Inferior parietal cortex (tissue), 1 donor: Measurements from ENCODE around the gene DLL1.
"Not testable (repeated sequence)": the region's sequence is repeated elsewhere in the genome, so short reads cannot be mapped to it uniquely, and the experiment has no call there.

Source experiments
- DNase-seq: peaks from one replicate; pipeline ENCODE4 v3.0.0-alpha.2; 2016; ENCODE audit errors: extremely low spot score

Gene DLL1, protein sequence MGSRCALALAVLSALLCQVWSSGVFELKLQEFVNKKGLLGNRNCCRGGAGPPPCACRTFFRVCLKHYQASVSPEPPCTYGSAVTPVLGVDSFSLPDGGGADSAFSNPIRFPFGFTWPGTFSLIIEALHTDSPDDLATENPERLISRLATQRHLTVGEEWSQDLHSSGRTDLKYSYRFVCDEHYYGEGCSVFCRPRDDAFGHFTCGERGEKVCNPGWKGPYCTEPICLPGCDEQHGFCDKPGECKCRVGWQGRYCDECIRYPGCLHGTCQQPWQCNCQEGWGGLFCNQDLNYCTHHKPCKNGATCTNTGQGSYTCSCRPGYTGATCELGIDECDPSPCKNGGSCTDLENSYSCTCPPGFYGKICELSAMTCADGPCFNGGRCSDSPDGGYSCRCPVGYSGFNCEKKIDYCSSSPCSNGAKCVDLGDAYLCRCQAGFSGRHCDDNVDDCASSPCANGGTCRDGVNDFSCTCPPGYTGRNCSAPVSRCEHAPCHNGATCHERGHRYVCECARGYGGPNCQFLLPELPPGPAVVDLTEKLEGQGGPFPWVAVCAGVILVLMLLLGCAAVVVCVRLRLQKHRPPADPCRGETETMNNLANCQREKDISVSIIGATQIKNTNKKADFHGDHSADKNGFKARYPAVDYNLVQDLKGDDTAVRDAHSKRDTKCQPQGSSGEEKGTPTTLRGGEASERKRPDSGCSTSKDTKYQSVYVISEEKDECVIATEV

DNA sequence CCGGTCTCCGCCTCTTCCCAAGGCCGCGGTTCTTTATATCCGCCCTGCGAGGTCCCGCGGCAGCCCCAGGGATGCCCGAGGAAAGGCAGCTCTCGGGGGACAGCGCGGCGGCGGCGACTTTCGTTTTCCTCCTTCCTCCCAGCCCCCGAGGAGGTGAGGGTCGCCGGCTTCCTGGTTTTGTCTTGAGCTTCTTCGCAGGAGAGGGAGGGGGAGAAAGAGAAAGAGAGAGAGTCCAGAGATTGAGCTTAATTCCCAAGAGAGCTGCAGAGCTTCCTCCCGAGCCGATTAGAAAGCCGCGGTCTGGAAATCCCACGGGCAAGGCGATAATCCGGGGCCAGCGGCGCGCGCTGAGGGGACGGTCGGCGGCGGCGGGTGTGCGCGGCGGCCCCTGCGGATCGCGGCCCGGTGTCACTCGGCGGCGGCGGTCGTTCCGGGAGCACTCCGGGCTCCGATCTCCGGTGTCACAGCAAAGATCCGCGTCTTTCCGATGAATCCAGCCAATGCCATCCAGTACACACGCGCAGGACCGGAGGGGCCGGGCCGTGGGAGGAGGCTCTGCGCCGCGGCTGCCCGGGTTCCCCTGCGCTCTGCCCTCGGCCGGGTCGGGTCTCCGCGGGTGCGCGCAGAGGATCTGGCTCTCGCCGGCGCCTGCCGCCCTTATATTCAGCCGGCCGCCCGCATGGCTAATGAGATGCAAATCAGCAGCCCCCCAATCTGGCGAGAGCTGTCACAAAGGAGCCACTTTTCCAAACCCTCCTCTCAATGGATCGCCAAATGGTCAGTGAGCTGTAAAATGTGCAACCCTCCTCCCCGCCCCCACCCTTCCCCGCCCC lies at the start of gene DLL1:
TSS of gene DLL1 (minus strand) at position 783 of the 833 bp plus-strand sequence. CDS start 939 bp downstream, outside the sequence.
- DNase-seq, result peak; percentile 76

DNA sequence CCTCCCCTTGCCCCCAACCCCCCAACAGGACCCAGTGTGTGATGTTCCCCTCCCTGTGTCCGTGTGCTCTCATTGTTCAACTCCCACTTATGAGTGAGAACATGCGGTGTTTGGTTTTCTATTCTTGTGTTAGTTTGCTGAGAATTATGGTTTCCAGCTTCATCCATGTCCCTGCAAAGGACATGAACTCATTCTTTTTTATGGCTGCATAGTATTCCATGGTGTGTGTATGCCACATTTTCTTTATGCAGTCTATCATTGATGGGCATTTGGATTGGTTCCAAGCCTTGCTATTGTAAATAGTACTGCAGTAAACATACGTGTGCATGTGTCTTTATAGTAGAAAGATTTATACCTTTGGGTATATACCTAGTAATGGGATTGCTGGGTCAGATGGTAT lies 44.3 kb upstream of the DLL1 start:
- not testable (repeated sequence) for DNase-seq

DNA sequence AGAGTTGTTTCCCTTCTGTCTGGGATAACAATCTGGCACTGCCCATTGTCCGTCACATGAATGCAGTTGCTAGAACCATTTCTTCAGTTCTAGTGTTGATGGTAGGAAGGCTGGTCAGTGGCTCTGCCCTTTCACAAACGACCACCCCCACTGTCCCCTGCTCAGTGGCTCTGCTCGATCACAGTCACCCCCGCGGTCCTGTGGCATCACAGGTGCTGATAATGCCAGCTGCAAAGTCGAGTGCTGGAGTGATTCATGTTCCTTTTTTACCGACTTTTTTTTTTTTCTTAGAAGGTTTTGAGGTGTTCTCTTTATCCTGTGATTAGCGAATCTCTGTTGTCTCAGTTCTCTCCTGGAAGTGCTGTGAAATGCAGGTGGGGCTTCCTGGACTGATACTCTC lies 38.4 kb upstream of the DLL1 start:
- no peak for DNase-seq

DNA sequence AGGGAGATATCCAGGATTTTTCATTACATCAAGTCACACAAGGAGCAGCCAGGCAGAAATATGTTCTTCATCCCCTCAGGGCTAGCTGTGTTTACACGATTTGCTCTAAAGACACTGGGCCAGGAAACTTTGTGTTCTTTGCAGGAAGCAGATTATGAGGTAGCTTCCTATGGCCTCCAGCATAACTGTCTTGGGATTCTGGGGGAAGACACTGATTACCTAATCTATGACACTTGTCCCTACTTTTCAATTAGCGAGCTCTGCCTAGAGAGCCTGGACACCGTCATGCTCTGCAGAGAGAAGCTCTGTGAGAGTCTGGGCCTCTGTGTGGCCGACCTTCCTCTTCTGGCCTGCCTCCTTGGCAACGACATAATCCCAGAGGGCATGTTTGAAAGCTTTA lies 26.8 kb upstream of the DLL1 start:
- no peak for DNase-seq

DNA sequence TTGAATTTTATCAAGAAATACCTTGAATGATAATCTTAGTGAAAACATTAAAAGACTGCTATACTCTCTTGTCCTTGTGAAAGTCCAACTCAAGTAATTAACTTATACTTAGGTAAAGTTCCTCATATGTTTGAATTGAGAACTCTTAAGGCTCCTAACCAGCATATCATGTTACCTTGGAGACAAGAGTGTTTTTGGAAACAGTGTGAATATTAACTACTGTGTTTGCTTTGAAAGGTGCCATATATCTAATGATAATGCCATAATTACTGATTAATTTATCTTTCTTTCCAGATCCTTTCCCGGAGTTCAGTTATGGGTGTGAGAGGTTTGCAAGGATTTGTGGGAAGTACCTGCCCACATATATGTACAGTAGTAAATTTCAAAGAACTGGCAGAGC lies 26.2 kb upstream of the DLL1 start:
- no peak for DNase-seq

DNA sequence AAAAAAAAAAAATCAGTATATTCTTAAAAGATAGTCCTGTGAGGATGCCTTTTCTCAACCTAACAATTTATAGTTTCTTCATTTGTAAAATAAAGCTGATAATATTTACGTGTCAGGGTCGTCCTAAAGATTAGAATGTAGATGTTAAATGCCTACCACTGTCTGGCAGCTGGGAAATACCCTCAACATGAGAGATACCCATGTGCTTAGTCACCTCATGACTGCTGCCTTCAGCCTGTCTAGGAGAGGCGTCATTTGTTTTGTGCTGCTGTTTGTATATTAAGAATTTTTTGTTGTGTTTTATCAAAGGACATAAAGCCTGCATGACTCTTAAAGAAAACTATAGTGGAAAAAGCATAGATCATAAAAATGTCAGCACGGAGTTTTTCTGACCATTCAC lies 25.2 kb upstream of the DLL1 start:
- no peak for DNase-seq

DNA sequence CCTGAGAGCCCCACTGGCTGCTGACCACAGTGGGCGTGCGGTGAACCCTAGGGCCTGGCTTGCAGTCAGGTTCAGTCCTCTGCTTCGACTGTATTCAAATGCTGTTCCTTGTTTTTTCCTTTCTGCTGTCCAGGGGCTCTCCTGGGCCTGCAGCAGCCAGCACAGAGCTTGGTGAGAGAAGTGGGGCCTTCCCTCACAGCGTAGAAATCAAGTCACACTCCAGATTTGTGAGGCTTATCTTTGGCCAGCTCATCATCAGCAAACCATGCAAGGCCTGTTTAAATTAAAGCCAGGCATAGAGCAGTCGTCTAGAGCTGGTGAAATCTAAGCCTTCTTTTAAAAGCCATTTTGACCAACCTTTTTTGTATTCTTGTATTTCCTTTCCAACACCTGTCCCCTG lies 24.1 kb upstream of the DLL1 start:
- DNase-seq, result no peak

DNA sequence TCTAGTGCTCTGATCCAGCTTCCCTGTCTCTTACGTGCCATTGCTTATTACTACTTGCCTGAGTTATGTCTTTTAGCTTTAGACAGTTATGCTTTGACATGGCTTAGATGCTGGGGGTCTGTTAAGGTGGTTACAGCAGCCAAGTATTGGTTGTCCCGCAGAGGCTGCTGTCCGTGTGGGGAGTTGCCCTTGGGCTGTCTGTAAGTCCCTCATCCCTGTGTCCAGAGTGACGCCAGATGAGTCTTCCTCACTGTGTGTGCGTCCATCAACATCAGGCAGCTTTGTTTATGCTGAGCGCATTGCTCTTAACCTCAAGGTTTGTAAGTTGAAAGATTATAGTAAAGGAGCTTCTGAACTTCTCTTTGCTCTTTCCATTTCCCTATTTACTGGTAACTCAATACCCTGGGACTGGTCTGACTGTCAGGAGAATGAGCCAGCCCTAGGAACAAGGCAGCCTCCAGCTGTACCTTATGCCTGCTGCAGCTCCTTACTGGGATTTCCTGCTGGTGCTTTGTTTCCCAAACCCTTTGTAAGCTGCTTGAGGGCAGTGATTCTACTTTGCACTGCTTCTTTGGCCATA lies 22.9 kb upstream of the DLL1 start:
- DNase-seq, result no peak

DNA sequence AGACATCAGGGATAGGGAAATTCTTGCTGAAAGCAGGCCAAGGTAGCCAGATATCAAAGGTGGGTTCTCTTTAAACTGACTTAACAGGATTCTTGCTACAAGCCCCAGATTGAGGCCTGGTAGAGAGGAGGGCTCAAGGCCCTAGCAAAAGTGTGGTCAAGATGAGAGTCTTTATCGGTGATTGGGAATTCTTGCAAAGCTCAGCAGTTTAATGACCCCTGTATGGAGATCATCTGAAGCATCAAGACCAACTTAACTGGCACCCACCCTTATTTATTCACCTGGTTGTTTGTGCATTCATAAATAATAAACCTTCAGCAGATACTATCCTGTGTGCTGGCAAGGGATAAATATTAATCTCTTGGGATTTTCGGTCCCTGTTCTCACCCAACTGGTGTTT lies 22.0 kb upstream of the DLL1 start:
- DNase-seq, result no peak

DNA sequence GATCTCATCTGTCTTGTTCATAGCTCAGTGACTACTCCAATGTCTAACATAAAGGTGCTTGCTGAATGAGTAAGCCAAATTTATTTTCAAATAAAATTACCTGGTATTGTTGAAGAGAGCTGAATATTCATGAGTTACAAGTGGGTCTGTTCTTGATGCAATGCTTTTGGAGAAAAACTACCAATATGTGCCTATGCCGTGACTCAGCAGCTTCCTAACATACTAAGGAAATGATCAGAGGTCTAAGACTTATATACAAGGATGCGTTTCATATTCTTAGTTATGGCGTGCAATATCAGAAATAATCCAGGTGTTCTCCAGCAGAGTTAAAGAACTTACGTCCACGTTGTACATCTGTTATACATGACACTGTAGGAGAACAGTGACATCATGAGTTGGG lies 20.8 kb upstream of the DLL1 start:
- no peak for DNase-seq

DNA sequence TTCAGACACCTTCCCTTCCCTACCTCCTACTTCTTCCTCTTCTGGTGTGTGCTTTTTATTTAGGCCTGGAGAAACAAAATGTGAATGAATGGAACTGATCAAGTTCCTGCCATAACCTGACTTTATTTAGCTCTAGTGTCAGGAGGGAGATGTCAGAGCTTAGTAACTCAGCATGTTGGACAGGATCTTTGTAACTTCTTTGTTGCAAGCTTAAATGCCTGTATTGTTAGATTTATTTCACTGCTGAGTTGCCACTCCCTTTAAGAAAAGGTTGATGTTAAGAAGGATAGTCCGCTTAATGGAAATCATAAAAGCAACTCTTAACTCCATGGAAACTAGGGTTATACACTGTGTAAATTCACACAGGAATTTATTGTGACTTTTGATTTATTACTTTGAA lies 17.9 kb upstream of the DLL1 start:
- DNase-seq, result no peak

DNA sequence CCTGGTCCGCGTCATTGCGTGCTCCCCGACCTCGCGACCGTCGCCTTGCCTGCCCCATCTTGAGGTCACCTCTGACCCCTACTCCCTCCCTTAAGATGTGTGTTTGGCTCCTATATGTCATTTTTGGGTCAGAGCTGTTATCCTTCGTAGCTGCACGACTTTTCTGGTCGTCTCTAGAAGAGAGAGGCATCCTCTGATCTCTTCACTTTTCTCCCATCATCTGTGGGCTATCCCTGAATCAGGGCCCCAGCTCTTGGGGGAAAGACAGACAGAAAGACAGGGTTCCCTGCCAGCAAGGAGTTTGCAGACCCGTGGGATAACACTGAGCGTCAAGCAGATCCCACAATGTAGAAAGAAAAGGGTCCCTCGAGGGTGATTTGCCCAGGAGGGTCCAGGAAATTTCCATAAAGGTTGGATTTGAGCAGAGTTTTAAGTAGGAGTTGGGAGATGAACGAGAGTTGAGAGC lies 16.2 kb upstream of the DLL1 start:
- DNase-seq, result no peak

DNA sequence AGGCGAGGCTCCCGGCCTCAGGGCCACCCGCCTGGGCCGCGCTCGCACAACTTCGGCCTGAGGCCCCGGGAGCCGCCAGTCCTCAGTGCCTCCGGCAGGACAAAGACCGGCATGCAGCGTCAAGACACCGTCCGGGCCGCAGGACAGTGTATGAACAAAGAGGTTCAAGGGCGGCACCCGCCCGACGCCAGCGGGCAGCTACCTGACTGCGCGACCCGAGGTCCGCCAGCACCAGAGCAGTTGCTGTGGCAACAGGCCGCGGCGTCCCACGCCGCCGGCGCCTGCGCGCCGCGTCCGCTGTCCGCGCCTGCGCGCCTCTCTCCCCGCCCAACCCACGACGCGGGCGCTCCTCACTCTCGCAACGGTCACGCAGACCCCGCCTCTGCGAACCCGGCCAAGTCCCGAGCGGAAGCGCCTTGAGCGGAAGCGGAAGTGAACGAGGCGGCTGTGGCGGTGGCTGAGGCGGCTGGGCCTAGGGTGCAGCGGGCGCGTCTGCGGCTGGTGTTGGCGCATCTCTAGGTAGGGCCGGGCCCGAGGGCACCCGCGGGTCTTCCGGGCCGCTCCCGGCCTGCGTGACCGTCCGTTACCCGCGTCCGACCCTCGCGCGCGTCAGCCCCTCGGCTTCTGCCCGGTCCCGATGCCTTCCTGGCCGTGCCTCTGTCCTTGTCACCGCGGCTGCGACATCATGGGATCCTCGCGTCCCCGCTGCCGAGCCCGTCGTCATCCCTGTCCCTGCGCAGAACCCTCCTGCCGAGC lies 15.6 kb upstream of the DLL1 start, which contains the start of gene FAM120B:
TSS of gene FAM120B (plus strand) at position 435 of the 756 bp plus-strand sequence. CDS start 10,633 bp downstream, outside the sequence.
- peak; percentile 97 for DNase-seq

DNA sequence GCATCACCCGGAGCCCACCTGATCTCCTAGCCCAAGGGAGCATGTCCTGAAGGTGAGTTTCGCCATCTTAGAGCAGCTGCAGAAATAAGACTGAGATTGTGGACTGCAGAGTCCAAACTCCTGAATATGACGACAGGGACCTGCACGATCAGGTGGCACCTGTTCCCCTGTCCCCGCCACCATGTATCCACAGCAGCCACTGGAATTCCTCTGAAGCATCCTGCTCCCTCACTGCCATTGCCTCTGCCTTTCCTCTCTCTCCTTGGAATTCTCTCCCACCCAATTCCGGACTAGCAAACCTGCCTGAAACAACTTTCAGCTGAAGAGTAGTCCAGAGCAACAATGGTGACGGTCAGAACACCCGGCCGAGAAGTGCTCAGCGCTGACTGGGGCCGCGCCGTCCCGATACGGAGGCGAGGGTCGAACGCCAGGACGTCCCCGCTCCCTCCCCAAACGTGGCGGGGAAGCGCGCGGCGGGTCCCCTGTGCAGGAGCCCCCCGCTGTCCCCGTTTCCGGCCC lies 15.0 kb upstream of the DLL1 start:
- no peak for DNase-seq

DNA sequence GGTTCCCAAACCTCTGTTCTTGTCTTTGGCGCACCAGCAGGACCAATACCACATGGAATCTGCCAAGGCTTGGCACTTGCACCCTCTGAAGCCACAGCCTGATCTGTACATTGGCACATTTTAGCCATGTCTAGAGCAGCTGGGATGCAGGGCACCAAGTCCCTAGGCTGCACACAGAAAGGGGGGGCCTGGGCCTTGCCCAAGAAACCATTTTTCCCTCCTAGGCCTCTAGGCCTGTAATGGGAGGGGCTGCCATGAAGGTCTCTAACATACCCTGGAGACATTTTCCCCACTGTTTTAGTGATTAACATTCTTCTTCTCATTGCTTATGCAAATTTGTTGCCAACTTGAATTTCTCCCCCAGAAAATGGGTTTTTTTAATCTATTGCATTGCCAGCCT lies 10.3 kb upstream of the DLL1 start:
- DNase-seq, result no peak

DNA sequence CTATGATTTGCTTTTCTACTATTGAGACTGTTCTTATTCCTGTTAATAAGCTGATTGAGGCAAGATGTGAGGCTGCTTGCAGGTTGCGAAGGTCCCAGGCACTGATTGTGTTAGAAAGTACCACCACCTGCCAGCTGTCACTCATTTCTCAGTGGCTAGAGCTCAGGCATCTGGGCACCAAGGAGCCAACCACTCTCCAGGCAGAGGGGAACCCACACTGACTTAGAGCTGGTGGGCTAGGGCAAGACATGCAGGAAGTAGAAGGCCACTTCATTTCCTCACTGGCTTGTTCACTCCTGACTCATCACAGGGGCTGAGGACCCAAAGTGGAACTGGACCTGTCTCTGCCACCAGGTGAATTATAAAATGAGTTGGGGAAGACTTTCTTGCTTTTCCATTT lies 7.8 kb upstream of the DLL1 start:
- DNase-seq, result no peak

DNA sequence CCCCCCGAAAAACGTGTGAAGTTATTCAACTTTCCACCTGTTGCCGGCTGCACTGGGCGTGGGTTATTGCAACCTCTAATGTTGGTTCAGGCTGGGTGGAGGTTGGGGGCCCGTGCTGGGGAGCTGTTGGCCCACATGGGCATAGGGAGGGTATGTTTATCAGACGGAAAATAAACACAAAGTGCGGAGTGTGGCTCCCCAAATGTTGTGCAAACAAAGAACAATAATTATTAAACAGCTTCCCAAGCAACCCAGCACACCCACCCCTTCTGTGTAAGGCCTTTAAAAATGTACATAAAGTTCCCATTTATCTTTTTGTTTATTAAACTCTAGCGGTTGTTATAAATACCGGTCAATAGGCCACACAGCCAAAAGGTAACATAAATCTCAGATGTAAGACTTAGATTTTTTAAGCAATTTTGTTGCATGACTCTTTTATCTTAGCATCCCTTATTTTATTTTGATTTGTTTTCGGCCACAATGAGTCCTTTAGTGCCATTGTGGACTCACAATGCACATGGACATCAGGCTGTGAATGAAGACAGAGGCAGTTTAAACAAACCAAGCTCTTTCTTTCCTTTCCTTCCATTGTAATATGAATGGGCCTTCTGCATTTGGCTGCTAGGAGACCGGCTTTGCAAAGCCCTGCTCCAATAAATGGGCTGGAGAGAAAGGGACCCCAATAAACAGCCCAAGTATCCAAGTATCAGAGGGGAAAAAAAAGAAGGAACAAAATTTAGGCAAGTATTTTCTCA lies 6.9 kb upstream of the DLL1 start:
- peak; percentile 66 for DNase-seq

DNA sequence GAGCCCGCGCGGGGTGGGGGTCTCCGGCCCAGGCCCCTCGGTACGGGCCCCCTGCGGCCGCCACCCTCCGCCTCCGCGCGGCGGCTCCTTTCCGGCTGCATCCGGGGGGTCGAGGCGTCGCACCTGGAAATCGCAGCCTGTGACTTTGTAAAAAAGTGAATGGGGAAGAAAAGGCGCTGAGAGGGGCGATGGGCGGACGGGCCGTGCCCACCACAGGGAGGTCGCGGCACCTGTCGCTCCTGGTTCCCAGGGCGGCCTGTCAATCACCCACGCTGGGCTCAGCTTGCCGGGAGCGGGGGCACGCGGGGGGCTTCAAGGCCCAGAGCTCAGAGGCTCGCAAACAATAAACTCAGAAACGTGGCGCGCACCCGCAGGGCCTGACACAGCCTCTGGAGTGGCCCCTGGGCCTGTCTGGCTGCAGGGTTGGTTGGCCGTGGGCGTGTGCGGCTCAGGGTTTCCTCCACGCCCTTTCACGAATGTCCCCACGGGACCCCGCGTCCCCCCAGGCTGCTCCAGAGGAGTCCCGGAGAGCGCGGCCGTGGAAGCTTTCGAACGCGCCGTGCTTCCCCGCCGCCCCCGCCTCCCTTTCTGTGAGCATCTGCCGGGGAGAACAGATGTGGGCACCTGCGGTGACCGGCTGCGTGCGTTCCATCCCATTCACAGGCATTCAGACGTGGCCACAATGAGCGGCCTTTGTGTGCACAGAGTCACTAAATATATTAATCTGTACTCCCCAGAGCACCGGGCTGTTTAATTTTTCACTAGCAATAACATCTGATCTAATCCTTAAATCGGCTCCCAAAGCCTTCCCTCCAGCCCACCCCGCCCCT lies 6.1 kb upstream of the DLL1 start:
- no peak for DNase-seq

DNA sequence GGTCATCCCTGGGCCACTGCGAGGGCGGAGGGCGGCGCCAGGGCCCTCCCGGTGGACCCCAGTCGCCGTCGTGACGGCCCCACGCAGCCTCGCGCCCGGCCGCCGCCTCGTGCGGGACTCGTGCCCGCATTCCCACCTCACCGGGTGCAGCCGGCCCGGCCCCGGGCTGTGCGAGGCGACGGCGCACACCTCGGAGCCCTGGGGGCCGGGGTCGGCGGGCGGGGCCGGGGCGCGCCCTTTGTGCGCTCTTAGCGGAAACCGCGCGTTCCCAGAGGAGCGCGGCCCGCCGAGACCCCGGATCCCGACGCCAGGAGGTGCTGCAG lies 5.5 kb upstream of the DLL1 start:
- DNase-seq, result no peak
